ENCODE measurements around the gene NELFE. TPM values are rescaled to one million over a fixed set of nuclear protein-coding genes. Genes with fewer than 3 reads are reported as not detected.

NELFE gene
- total RNA-seq, 2 donors from 2014 or later: 62.4 to 69.3 TPM

GRCh38 chr6:31967926-31968320 is 9.2 kb upstream of the NELFE start:
- H3K9me3 ChIP-seq: no peaks in the 10 kb centered on the region
- H3K36me3 ChIP-seq: peaks cover 56% of the 10 kb centered on the region
- no peak overlapping the region for H3K4me3 ChIP-seq
- H3K4me1 ChIP-seq (ENCODE audit: control insufficient read depth in 1 of 2, low read depth in 2 of 2): peaks cover 13 to 25% of the 10 kb centered on the region in 2 donors
- ATAC-seq (ENCODE audit: insufficient number of reproducible peaks, low FRiP score, low read depth) (no peak), DNase-seq (ENCODE audit: low spot score) (no peak)
- H3K27ac ChIP-seq: no peak overlapping the region
- TF ChIP-seq, protein P1, sequence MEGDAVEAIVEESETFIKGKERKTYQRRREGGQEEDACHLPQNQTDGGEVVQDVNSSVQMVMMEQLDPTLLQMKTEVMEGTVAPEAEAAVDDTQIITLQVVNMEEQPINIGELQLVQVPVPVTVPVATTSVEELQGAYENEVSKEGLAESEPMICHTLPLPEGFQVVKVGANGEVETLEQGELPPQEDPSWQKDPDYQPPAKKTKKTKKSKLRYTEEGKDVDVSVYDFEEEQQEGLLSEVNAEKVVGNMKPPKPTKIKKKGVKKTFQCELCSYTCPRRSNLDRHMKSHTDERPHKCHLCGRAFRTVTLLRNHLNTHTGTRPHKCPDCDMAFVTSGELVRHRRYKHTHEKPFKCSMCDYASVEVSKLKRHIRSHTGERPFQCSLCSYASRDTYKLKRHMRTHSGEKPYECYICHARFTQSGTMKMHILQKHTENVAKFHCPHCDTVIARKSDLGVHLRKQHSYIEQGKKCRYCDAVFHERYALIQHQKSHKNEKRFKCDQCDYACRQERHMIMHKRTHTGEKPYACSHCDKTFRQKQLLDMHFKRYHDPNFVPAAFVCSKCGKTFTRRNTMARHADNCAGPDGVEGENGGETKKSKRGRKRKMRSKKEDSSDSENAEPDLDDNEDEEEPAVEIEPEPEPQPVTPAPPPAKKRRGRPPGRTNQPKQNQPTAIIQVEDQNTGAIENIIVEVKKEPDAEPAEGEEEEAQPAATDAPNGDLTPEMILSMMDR (IDR thresholded peaks at IDR 0.05): no peak
- H3K27me3 ChIP-seq (replicated peaks; ENCODE audit: insufficient read depth): no peaks in the 10 kb centered on the region

- Histone ChIP-seq H3K4me1 (ENCODE audit: control insufficient read depth in 1 of 2, low read depth in 2 of 2) (peaks cover 10 to 20% of the 10 kb centered on the region in 2 donors), H3K4me3 (no peak overlapping the region), H3K36me3 (peaks cover 62% of the 10 kb centered on the region), H3K9me3 (no peaks in the 10 kb centered on the region), H3K27me3 (replicated peaks; ENCODE audit: insufficient read depth) (no peaks in the 10 kb centered on the region), H3K27ac (no peak overlapping the region)
- ATAC-seq (ENCODE audit: insufficient number of reproducible peaks, low FRiP score, low read depth): no peak
- TF ChIP-seq, protein P1 (IDR thresholded peaks at IDR 0.05): no peak
- DNase-seq (ENCODE audit: low spot score): no peak
Measured at GRCh38 chr6:31966997-31967925, 8.5 kb upstream of the NELFE start.

DNA sequence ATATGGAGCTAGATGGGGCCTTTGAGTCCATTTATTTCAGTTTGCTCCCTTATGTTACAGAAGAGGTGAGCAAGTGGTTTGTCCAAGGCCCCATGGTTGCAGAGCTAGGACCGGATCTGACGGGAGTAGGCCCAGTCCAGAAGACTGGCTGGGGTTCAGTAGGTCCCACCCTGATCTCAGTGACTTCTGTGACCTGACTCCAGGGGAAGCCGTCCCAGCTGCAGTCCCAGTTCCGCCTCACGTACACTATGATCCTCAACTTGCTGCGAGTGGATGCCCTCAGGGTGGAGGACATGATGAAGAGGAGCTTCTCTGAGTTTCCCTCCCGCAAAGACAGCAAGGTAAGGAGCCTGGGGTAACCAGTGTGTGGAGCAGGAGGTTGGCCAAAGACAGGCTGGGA is 7.7 kb upstream of the NELFE start:
- Histone ChIP-seq H3K36me3 (peaks cover 68% of the 10 kb centered on the region), H3K4me3 (no peak overlapping the region), H3K4me1 (ENCODE audit: control insufficient read depth in 1 of 2, low read depth in 2 of 2) (peaks cover 10 to 19% of the 10 kb centered on the region in 2 donors), H3K27ac (no peak overlapping the region), H3K9me3 (no peaks in the 10 kb centered on the region), H3K27me3 (replicated peaks; ENCODE audit: insufficient read depth) (no peaks in the 10 kb centered on the region)
- DNase-seq (ENCODE audit: low spot score) (no peak), ATAC-seq (ENCODE audit: insufficient number of reproducible peaks, low FRiP score, low read depth) (no peak)
- TF ChIP-seq, protein P1 (IDR thresholded peaks at IDR 0.05): no peak

DNA sequence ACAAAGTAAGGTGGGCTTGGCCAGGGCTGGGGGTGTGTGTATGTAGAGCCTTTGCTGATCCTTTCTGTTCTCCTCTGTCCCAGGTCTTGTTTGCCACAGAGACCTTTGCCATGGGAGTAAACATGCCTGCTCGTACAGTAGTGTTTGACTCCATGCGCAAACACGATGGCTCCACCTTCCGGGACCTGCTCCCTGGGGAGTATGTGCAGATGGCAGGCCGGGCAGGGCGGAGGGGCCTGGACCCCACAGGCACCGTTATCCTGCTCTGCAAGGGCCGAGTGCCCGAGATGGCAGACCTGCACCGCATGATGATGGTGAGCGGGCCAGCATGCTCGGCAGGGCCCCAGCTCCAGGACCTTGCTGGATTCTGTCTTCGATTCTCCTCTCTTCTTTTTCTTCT is 6.9 kb upstream of the NELFE start:
- H3K27me3 ChIP-seq (replicated peaks; ENCODE audit: insufficient read depth): no peaks in the 10 kb centered on the region
- no peaks in the 10 kb centered on the region for H3K9me3 ChIP-seq
- no peak overlapping the region for H3K4me3 ChIP-seq
- peaks cover 4 to 11% of the 10 kb centered on the region in 2 donors for H3K4me1 ChIP-seq (ENCODE audit: control insufficient read depth in 1 of 2, low read depth in 2 of 2)
- peaks cover 74% of the 10 kb centered on the region for H3K36me3 ChIP-seq
- no peak for DNase-seq (ENCODE audit: low spot score)
- no peak overlapping the region for H3K27ac ChIP-seq
- ATAC-seq (ENCODE audit: insufficient number of reproducible peaks, low FRiP score, low read depth): no peak
- TF ChIP-seq, protein P1 (IDR thresholded peaks at IDR 0.05): no peak

GRCh38 chr6:31963921-31964320 is 5.2 kb upstream of the NELFE start:
- TF ChIP-seq, protein P1 (IDR thresholded peaks at IDR 0.05): no peak
- Histone ChIP-seq H3K9me3 (no peaks in the 10 kb centered on the region), H3K36me3 (peaks cover 68% of the 10 kb centered on the region), H3K4me3 (no peak overlapping the region), H3K27ac (no peak overlapping the region), H3K4me1 (ENCODE audit: control insufficient read depth in 1 of 2, low read depth in 2 of 2) (peaks cover 4 to 10% of the 10 kb centered on the region in 2 donors), H3K27me3 (replicated peaks; ENCODE audit: insufficient read depth) (no peaks in the 10 kb centered on the region)
- ATAC-seq (ENCODE audit: insufficient number of reproducible peaks, low FRiP score, low read depth) (no peak), DNase-seq (ENCODE audit: low spot score) (no peak)
